Psoas muscle (tissue), 8 donors: ENCODE results near the gene NADSYN1. TPM values are rescaled to one million over a fixed set of nuclear protein-coding genes. Genes with fewer than 3 reads are reported as not detected.

Experiments used
- ATAC-seq, 4 donors: fragments of 200-7000 bp; cut with Tn5 transposase; one replicate each; pipeline ENCODE4 v1.9.1; 2020; ENCODE audit warnings: moderate library complexity in 3 of 4, mild to moderate bottlenecking in 2 of 4
- DNase-seq, 2 donors: peaks; one replicate each; pipeline ENCODE4 v3.0.0-alpha.2; 2020
- H3K27ac ChIP-seq: fragments of 200-600 bp; one replicate; pipeline ENCODE4 v1.8.0; 2022
- H3K27me3 ChIP-seq, 3 donors: fragments of 200-600 bp in 1 of 3; one replicate each; pipeline versions ENCODE4 v1.6.1 to v1.8.0; 2013 to 2022; ENCODE audit warnings: low read length in 2 of 3, mild to moderate bottlenecking in 2 of 3, moderate library complexity in 1 of 3; ENCODE audit not compliant: insufficient read depth in 3 of 3
- H3K36me3 ChIP-seq, 2 donors: fragments of 200-600 bp in 1 of 2; one replicate each; pipeline versions ENCODE4 v1.6.1 to v1.8.0; 2013 to 2022; ENCODE audit warnings: low read depth in 1 of 2, mild to moderate bottlenecking in 1 of 2, moderate library complexity in 1 of 2; ENCODE audit not compliant: insufficient read depth in 1 of 2
- H3K4me1 ChIP-seq: fragments of 200-600 bp; one replicate; pipeline ENCODE4 v1.8.0; 2022
- H3K4me3 ChIP-seq: fragments of 200-600 bp; one replicate; pipeline ENCODE4 v1.8.0; 2022; ENCODE audit warnings: mild to moderate bottlenecking
- H3K9me3 ChIP-seq: fragments of 200-600 bp; one replicate; pipeline ENCODE4 v1.8.0; 2022
- WGBS, 3 donors: extraction: QIAGEN DNeasy Blood & Tissue Kit; methylation state at CpG; one replicate each; pipeline versions ENCODE4 v1.1.6 to v1.1.7; 2013; 5-methylcytosine and 5-hydroxymethylcytosine counted together
- intact Hi-C, 2 donors: fragments of 100-400 bp; cut with DNase I; formaldehyde crosslinking; loops; one replicate each; pipeline versions ENCODE4 v1.11.0 to v1.14.2; 2022
- polyA plus RNA-seq, 3 donors: library from polyadenylated mRNA; stranded (reverse); fragments of 200-250 nt; gene quantifications; one replicate each; pipeline ENCODE4 v1.2.3, GENCODE V29; 2013
- total RNA-seq, 4 donors: library from RNA; stranded (reverse); fragmentation: NEBNext Ultra II Directional in 2 of 4; extraction: Animal tissue kit (Norgen Biotek cat#: 25700) in 2 of 4; gene quantifications; one replicate each; pipeline versions ENCODE4 v1.2.1 to v1.2.4, GENCODE V29; 2021 to 2023
- TF ChIP-seq, protein P1 (sequence below): fragments of 200-600 bp; IDR thresholded peaks from one replicate; pipeline ENCODE4 v1.8.0; 2022; ENCODE audit warnings: antibody characterized with exemption
- donor health status: healthy with polysubstance abuse.
- donor health status: DM: no; HTN: no; CAD: no; lungs with moderate emphysema.
- donor health status: Bipolar disorder and iron deficiency.
- donor health status: healthy.
- donor health status: DM: yes; HTN: yes; CAD: no.
- donor health status: DM: no; HTN: no; CAD: no.
- donor health status: DM: no; HTN: no; CAD: no.
- donor health status: DM: yes; HTN: yes; CAD: no.

NADSYN1 gene
- total and polyA plus RNA-seq, 7 donors, result 7.8 to 19.3 (median 13.0) TPM

DNA sequence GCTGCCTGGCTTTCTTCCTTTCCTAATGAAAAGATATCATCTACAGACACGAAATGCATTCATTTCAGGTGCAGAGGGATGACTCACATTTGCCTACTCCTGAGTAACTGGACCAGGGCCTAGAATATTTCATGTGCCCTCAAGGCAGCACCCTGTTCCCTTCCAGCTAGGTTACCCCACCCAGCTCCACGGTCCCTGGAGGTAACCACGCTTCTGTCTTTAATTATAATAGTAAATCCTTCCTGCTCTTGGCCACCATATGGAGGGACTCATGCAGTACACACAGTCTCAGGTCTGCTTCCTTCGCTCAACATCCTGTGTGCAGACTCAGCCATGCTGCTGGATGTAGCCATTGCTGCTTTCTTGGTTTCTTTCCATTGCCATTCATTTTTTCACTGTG, 27.1 kb upstream of the NADSYN1 start:
- DNase-seq (no peak), ATAC-seq (no peak)
- TF ChIP-seq, protein P1, sequence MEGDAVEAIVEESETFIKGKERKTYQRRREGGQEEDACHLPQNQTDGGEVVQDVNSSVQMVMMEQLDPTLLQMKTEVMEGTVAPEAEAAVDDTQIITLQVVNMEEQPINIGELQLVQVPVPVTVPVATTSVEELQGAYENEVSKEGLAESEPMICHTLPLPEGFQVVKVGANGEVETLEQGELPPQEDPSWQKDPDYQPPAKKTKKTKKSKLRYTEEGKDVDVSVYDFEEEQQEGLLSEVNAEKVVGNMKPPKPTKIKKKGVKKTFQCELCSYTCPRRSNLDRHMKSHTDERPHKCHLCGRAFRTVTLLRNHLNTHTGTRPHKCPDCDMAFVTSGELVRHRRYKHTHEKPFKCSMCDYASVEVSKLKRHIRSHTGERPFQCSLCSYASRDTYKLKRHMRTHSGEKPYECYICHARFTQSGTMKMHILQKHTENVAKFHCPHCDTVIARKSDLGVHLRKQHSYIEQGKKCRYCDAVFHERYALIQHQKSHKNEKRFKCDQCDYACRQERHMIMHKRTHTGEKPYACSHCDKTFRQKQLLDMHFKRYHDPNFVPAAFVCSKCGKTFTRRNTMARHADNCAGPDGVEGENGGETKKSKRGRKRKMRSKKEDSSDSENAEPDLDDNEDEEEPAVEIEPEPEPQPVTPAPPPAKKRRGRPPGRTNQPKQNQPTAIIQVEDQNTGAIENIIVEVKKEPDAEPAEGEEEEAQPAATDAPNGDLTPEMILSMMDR, result no peak
- Histone ChIP-seq H3K9me3 (no peaks in the 10 kb centered on the region), H3K4me1 (no peaks in the 10 kb centered on the region), H3K27ac (no peak overlapping the region), H3K36me3 (no peaks in the 10 kb centered on the region), H3K27me3 (peaks cover 0 to 7% (median 0%) of the 10 kb centered on the region in 3 donors), H3K4me3 (no peak overlapping the region)
- intact Hi-C loops, result loop anchor here in 1 of 2 donors (10.0 kb wide), 1 partner anchor 611 kb away; no protein-coding TSS in a partner anchor
- WGBS, 3 donors, result 66 to 77% (median 68%) methylated on average over 4 of the region's 4 CpGs

- 64 to 67% (median 64%) methylated on average over 3 of the region's 3 CpGs for WGBS, 3 donors
Observed at GRCh38 chr11:71426413-71426812, 26.6 kb upstream of the NADSYN1 start.

GRCh38 chr11:71428861-71429435, 24.1 kb upstream of the NADSYN1 start:
- Histone ChIP-seq H3K4me1 (no peaks in the 10 kb centered on the region), H3K36me3 (no peaks in the 10 kb centered on the region), H3K27me3 (peaks cover 0 to 7% (median 0%) of the 10 kb centered on the region in 3 donors), H3K4me3 (no peak overlapping the region), H3K9me3 (no peaks in the 10 kb centered on the region), H3K27ac (no peak overlapping the region)
- WGBS, 3 donors, result 50 to 54% (median 50%) methylated on average over 7 of the region's 7 CpGs
- intact Hi-C loops, result loop anchor here in 1 of 2 donors (10.0 kb wide), 1 partner anchor 614 kb away; no protein-coding TSS in a partner anchor
- TF ChIP-seq, protein P1, result no peak
- DNase-seq (peak in 1 of 2 donors; percentile 64), ATAC-seq (no peak)

More at GRCh38 chr11:71426413-71426812, 26.6 kb upstream of the NADSYN1 start:
- intact Hi-C loops, result loop anchor here in 1 of 2 donors (10.0 kb wide), 1 partner anchor 612 kb away; no protein-coding TSS in a partner anchor
- no peaks in the 10 kb centered on the region for H3K4me1 ChIP-seq
- no peak for ATAC-seq
- TF ChIP-seq, protein P1, result no peak
- H3K9me3 ChIP-seq, result no peaks in the 10 kb centered on the region
- no peaks in the 10 kb centered on the region for H3K36me3 ChIP-seq
- no peak overlapping the region for H3K4me3 ChIP-seq
- no peak for DNase-seq
- peaks cover 0 to 7% (median 0%) of the 10 kb centered on the region in 3 donors for H3K27me3 ChIP-seq
- no peak overlapping the region for H3K27ac ChIP-seq

DNA sequence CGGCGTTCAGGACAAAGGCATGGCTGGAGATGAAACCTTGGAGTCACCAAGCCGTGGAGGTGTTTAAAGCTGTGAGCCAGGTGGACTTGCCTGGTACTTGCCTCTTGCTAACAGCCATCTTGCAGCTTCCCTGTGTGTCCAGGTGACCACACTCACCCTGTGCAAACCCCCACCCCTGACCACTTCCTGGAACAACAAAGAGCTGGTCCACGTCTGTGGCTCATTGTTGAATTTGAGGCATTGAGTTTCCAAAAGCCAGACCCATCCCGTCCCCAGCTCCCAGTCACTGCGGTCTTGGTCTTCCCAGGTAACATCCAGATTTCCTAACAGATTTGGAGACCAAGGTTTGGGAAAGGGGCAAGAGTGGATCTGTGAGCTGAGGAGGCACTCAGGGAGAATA, 23.3 kb upstream of the NADSYN1 start:
- intact Hi-C loops, result loop anchor here in 1 of 2 donors (10.0 kb wide), 1 partner anchor 615 kb away; no protein-coding TSS in a partner anchor
- WGBS, 3 donors, result 94% methylated on average over 6 of the region's 6 CpGs

More for the DNA sequence above, 23.3 kb upstream of the NADSYN1 start:
- TF ChIP-seq, protein P1, result no peak
- H3K9me3 ChIP-seq, result no peaks in the 10 kb centered on the region
- no peak for ATAC-seq
- peaks cover 0 to 1% of the 10 kb centered on the region in 2 donors for H3K36me3 ChIP-seq
- H3K27me3 ChIP-seq, result peaks cover 0 to 7% (median 0%) of the 10 kb centered on the region in 3 donors
- H3K4me1 ChIP-seq, result no peaks in the 10 kb centered on the region
- no peak for DNase-seq
- H3K4me3 ChIP-seq, result no peak overlapping the region
- H3K27ac ChIP-seq, result no peak overlapping the region
